GM10248 (cell line): ENCODE data around the gene SENP5.

Source experiments
- CTCF ChIA-PET: fragments of 300-600 bp; sonication (Branson Sonifier 250); formaldehyde crosslinking; extraction: SDS; loops from one replicate; lab custom pipeline; 2021; ENCODE audit warnings: antibody characterized with exemption; lab: Yijun Ruan, JAX
- POLR2A ChIA-PET: fragments of 350-650 bp; sonication (Branson Sonifier 250); formaldehyde crosslinking; extraction: SDS; loops from one replicate; lab custom pipeline; 2020; ENCODE audit warnings: antibody characterized with exemption; lab: Yijun Ruan, JAX
- DNase-seq: peaks from one replicate; pipeline ENCODE4 v3.0.0; 2012; ENCODE audit errors: extremely low spot score
- TF ChIP-seq, protein P1 (sequence below): IDR thresholded peaks from 2 replicates; pipeline ENCODE4 v1.5.1; 2012; ENCODE audit warnings: mild to moderate bottlenecking, low read depth; ENCODE audit errors: extremely low read depth, missing control alignments, control extremely low read depth

Gene SENP5

GRCh38 chr3:196916221-196916620 is 48.5 kb downstream of the SENP5 start:
- CTCF ChIA-PET: no interaction called here
- TF ChIP-seq, protein P1, sequence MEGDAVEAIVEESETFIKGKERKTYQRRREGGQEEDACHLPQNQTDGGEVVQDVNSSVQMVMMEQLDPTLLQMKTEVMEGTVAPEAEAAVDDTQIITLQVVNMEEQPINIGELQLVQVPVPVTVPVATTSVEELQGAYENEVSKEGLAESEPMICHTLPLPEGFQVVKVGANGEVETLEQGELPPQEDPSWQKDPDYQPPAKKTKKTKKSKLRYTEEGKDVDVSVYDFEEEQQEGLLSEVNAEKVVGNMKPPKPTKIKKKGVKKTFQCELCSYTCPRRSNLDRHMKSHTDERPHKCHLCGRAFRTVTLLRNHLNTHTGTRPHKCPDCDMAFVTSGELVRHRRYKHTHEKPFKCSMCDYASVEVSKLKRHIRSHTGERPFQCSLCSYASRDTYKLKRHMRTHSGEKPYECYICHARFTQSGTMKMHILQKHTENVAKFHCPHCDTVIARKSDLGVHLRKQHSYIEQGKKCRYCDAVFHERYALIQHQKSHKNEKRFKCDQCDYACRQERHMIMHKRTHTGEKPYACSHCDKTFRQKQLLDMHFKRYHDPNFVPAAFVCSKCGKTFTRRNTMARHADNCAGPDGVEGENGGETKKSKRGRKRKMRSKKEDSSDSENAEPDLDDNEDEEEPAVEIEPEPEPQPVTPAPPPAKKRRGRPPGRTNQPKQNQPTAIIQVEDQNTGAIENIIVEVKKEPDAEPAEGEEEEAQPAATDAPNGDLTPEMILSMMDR: no peak
- no peak for DNase-seq
- POLR2A ChIA-PET: no interaction called here

DNA sequence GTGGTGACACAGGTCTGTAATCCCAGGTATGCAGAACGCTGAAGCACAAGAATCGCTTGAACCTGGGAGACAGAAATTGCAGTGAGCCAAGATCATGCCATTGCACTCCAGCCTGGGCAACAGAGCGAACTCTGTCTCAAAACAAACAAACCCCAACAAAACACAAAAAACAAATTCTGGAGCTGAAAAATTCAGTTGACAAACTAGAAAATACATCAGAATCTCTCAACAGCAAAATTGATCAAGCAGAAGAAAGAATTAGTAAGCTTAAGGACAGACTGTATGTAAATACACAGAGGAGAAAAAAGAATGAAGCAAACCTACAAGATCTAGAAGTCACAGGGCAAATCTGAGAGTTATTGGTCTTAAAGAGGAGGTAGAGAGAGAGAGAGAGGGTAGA is 49.3 kb downstream of the SENP5 start:
- TF ChIP-seq, protein P1: no peak
- DNase-seq: no peak
- ChIA-PET CTCF (interaction anchor here (1.4 kb wide), 1 partner anchor 34 kb away, joined by 5 read pairs; no protein-coding TSS in a partner anchor), POLR2A (no interaction called here)

- CTCF ChIA-PET: no interaction called here
- POLR2A ChIA-PET: interaction anchor here (0.7 kb wide), 1 partner anchor 46 kb away, joined by 3 read pairs; no protein-coding TSS in a partner anchor
- no peak for DNase-seq
- TF ChIP-seq, protein P1: no peak
Measured at GRCh38 chr3:196918968-196919367, 51.2 kb downstream of the SENP5 start.

GRCh38 chr3:196920733-196921132 is 53.0 kb downstream of the SENP5 start:
- no peak for DNase-seq
- TF ChIP-seq, protein P1: no peak
- CTCF ChIA-PET: interaction anchor here (1.3 kb wide), 1 partner anchor 83 kb away, joined by 3 read pairs; no protein-coding TSS in a partner anchor
- POLR2A ChIA-PET: no interaction called here

- DNase-seq: no peak
- CTCF ChIA-PET: no interaction called here
- POLR2A ChIA-PET: no interaction called here
Measured at GRCh38 chr3:196927571-196928453, 60.1 kb downstream of the SENP5 start.

DNA sequence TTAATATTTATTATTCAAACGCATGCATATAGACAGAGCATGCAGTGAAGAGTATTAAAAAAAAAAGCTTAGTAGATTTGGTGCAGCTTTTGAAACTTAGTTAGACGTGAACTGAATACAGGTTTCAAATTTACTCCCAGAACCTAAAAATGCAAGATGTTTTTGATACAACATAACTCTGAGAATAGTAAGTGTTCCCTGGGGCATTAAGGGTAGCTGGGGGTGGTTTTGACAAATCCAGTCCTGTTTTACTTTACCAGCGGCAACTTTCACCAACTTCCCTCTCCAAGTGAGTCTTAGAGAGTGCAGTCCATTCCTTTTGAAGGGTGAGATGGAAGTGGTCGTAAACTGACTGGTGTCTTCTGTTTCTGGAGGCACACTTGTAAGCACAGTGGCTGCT is 63.4 kb downstream of the SENP5 start:
- TF ChIP-seq, protein P1: no peak
- DNase-seq: no peak
- ChIA-PET POLR2A (no interaction called here), CTCF (interaction anchor here (1.4 to 2.1 kb wide), 2 partner anchors 8 to 12 kb away, joined by 7 to 8 read pairs; partner anchors contain the start of gene NCBP2)

More at GRCh38 chr3:196927571-196928453, 60.1 kb downstream of the SENP5 start:
- TF ChIP-seq, protein P1: no peak
